ENCODE data around the gene LDHD. TPM values are rescaled to one million over a fixed set of nuclear protein-coding genes. Genes with fewer than 3 reads are reported as not detected.

LDHD gene
- total and polyA plus RNA-seq, 9 of the 15 experiments (the other 6 are each of a cell fraction or from before 2014, with no cell fraction given), result 0.19 to 0.86 (median 0.54) TPM; not detected in 3

GRCh38 chr16:75148311-75149195, 32.0 kb upstream of the LDHD start, which contains the start of gene ZFP1 (continued):
- TF ChIP-seq BRF2 (IDR thresholded peaks at IDR 0.05; ENCODE audit: borderline replicate concordance, insufficient read depth, insufficient read length) (no peak), ZNF609 (CRISPR knock-in tag; IDR thresholded peaks at IDR 0.05; ENCODE audit: borderline replicate concordance) (0 out of 2 replicates have a peak, but pooled peaks have one; percentile 26), ZNF212 (CRISPR knock-in tag; IDR thresholded peaks at IDR 0.05) (no peak), ZNF518B (CRISPR knock-in tag; IDR thresholded peaks at IDR 0.05) (no peak), POLR2AphosphoS5 (IDR thresholded peaks at IDR 0.05; ENCODE audit: control insufficient read depth, insufficient read depth, low read depth, low read length) (peak; percentile 39; the same call in 1 of the 2 replicates), ZBTB5 (IDR thresholded peaks at IDR 0.05) (no peak), ZNF77 (CRISPR knock-in tag; IDR thresholded peaks at IDR 0.05) (no peak), MECOM (CRISPR knock-in tag; IDR thresholded peaks at IDR 0.05) (no peak), PURB (CRISPR knock-in tag; IDR thresholded peaks at IDR 0.05; ENCODE audit: low read depth) (no peak), ZNF644 (tag; IDR thresholded peaks at IDR 0.05; ENCODE audit: low read depth) (peak; percentile 64; the same call in 1 of the 2 replicates), FOXP4 (CRISPR knock-in tag; IDR thresholded peaks at IDR 0.05; ENCODE audit: borderline replicate concordance) (no peak)
